HCT116 (cell line): ENCODE measurements around the gene HILPDA. TPM values are rescaled to one million over a fixed set of nuclear protein-coding genes. Genes with fewer than 3 reads are reported as not detected.
A peak's percentile ranks its signal among the peaks of the same experiment; 100 is the strongest.
"Not testable (repeated sequence)": the region's sequence is repeated elsewhere in the genome, so short reads cannot be mapped to it uniquely, and the experiment has no call there.

ENCODE experiments used
- ATAC-seq: fragments of 200-7000 bp; cut with Tn5 transposase; 2 replicates; pipeline ENCODE4 v1.9.1; 2020; ENCODE audit warnings: mild to moderate bottlenecking, moderate library complexity
- BruUV-seq: library from RNA; stranded (reverse); fragments of 400-500 nt; replicated peaks from 2 replicates; lab custom pipeline; 2021; lab: Mats Ljungman, UMichigan
- CTCF ChIA-PET: fragments of 300-600 bp; sonication (Branson Sonifier 250); formaldehyde crosslinking; loops from one replicate; lab custom pipeline; 2021; ENCODE audit warnings: antibody characterized with exemption; lab: Charles Lee
- POLR2A ChIA-PET: fragments of 300-600, 350-600 bp; sonication (Branson Sonifier 250); formaldehyde crosslinking; loops from one replicate; lab custom pipeline; 2021; ENCODE audit warnings: antibody characterized with exemption; lab: Charles Lee
- RAD21 ChIA-PET, 2 experiments: fragments of 300-600 bp; sonication (Branson Sonifier 250); formaldehyde crosslinking; loops; one replicate each; lab custom pipeline; 2023; ENCODE audit warnings: low total read pairs in 2 of 2; ENCODE audit not compliant: uncharacterized antibody in 2 of 2, unreplicated experiment in 2 of 2, low non-redundant PET in 1 of 2; lab: Charles Lee
- DNase-seq: peaks from one replicate; pipeline ENCODE4 v3.0.0-alpha.2; 2010; ENCODE audit warnings: low read depth, low spot score
- H2AFZ ChIP-seq: fragments of 200-600 bp; shearing (Covaris generic), sonication (generic); 2 replicates; pipeline ENCODE4 v1.6.1; 2017; ENCODE audit warnings: low read depth, mixed run types, mixed read lengths, antibody characterized with exemption, low read length; ENCODE audit not compliant: poor library complexity, severe bottlenecking
- H3K27ac ChIP-seq: 2 replicates; pipeline ENCODE4 v1.5.1; 2012; ENCODE audit warnings: low read depth, low read length
- H3K27me3 ChIP-seq: fragments of 200-600 bp; sonication (generic); 2 replicates; pipeline ENCODE4 v1.6.1; 2016; ENCODE audit warnings: mixed run types, low read length, mixed read lengths; ENCODE audit not compliant: insufficient read depth
- H3K36me3 ChIP-seq, 2 experiments: fragments of 200-500 bp in 1 of 2; fragments of 200-600 bp in 1 of 2; sonication (Bioruptor generic) in 1 of 2; sonication (generic) in 1 of 2; 2 replicates each; pipeline versions ENCODE4 v1.5.1 to v1.6.1; 2014 to 2016; ENCODE audit warnings: low read length in 2 of 2, inconsistent platforms in 1 of 2, mixed read lengths in 1 of 2, mixed run types in 1 of 2; ENCODE audit not compliant: insufficient read depth in 2 of 2, control insufficient read depth in 1 of 2
- H3K4me1 ChIP-seq, 2 experiments: fragments of 200-600 bp in 1 of 2; sonication (generic) in 1 of 2; 2 replicates each; pipeline versions ENCODE4 v1.5.1 to v1.6.1; 2012 to 2017; ENCODE audit warnings: low read length in 2 of 2, inconsistent platforms in 1 of 2, mild to moderate bottlenecking in 1 of 2, mixed read lengths in 1 of 2, mixed run types in 1 of 2, moderate library complexity in 1 of 2; ENCODE audit not compliant: insufficient read depth in 2 of 2, control insufficient read depth in 1 of 2
- H3K4me2 ChIP-seq: fragments of 200-600 bp; sonication (generic); 2 replicates; pipeline ENCODE4 v1.6.1; 2017; ENCODE audit warnings: mixed run types, low read length, mixed read lengths
- H3K4me3 ChIP-seq, 2 experiments: fragments of 200-600 bp in 1 of 2; sonication (generic) in 1 of 2; replicated peaks in 1 of 2; 2 replicates each; pipeline ENCODE4 v1.5.1; 2011 to 2016; ENCODE audit warnings: low read length in 2 of 2, control low read depth in 1 of 2, low read depth in 1 of 2, mild to moderate bottlenecking in 1 of 2, mixed read lengths in 1 of 2, mixed run types in 1 of 2
- H3K79me2 ChIP-seq: fragments of 200-600 bp; sonication (generic); 2 replicates; pipeline ENCODE4 v1.6.1; 2017; ENCODE audit warnings: mild to moderate bottlenecking, mixed run types, low read length, moderate library complexity, mixed read lengths; ENCODE audit not compliant: insufficient read depth
- H3K9ac ChIP-seq: fragments of 200-600 bp; sonication (generic); 2 replicates; pipeline ENCODE4 v1.6.1; 2016; ENCODE audit warnings: low read length, mixed read lengths
- H3K9me2 ChIP-seq: fragments of 200-600 bp; sonication (generic), shearing (Covaris generic); 2 replicates; pipeline ENCODE4 v1.6.1; 2017; ENCODE audit warnings: mixed run types, mild to moderate bottlenecking, moderate library complexity; ENCODE audit not compliant: insufficient read depth
- H3K9me3 ChIP-seq, 2 experiments: fragments of 200-500 bp in 1 of 2; fragments of 200-600 bp in 1 of 2; sonication (Bioruptor generic) in 1 of 2; sonication (generic) in 1 of 2; 2 replicates each; pipeline ENCODE4 v1.6.1; 2014 to 2017; ENCODE audit warnings: low read length in 2 of 2, mixed read lengths in 2 of 2, inconsistent platforms in 1 of 2, low read depth in 1 of 2, mild to moderate bottlenecking in 1 of 2, mixed run types in 1 of 2, moderate library complexity in 1 of 2; ENCODE audit not compliant: control insufficient read depth in 1 of 2, insufficient read depth in 1 of 2
- H4K20me1 ChIP-seq: fragments of 200-600 bp; sonication (generic), shearing (Covaris generic); 2 replicates; pipeline ENCODE4 v1.6.1; 2017; ENCODE audit warnings: mixed run types, mild to moderate bottlenecking, moderate library complexity; ENCODE audit not compliant: insufficient read depth
- CBX3 ChIP-seq: IDR thresholded peaks from 2 replicates; pipeline ENCODE4 v1.6.1; 2012; ENCODE audit warnings: low read depth
- CTCF ChIP-seq, 3 experiments: fragments of 200-600 bp in 1 of 3; sonication (generic) in 1 of 3; IDR thresholded peaks in 2 of 3; conservative IDR thresholded peaks in 1 of 3; 2 replicates each; pipeline ENCODE4 v1.5.1; 2012 to 2017; ENCODE audit warnings: low read depth in 2 of 3, low read length in 2 of 3, antibody characterized with exemption in 1 of 3, borderline replicate concordance in 1 of 3, control low read depth in 1 of 3, mild to moderate bottlenecking in 1 of 3, mixed read lengths in 1 of 3, mixed run types in 1 of 3, moderate library complexity in 1 of 3; ENCODE audit not compliant: insufficient read depth in 1 of 3
- MAX ChIP-seq: IDR thresholded peaks from 2 replicates; pipeline ENCODE4 v1.6.1; 2012
- POLR2A ChIP-seq: IDR thresholded peaks from 2 replicates; pipeline ENCODE4 v1.7.0; 2011; ENCODE audit warnings: borderline replicate concordance; ENCODE audit not compliant: insufficient read depth, insufficient read length; ENCODE audit errors: extremely low read depth
- POLR2AphosphoS5 ChIP-seq: IDR thresholded peaks from 2 replicates; pipeline ENCODE4 v1.6.1; 2011; ENCODE audit warnings: mild to moderate bottlenecking, low read depth, low read length, moderate library complexity
- RAD21 ChIP-seq: IDR thresholded peaks from 2 replicates; pipeline ENCODE4 v1.6.1; 2012; ENCODE audit warnings: low read depth, mild to moderate bottlenecking
- SIN3A ChIP-seq: IDR thresholded peaks from 2 replicates; pipeline ENCODE4 v1.6.1; 2012; ENCODE audit warnings: low read depth
- SP1 ChIP-seq: IDR thresholded peaks from 2 replicates; pipeline ENCODE4 v1.6.1; 2012; ENCODE audit warnings: low read depth
- YY1 ChIP-seq: IDR thresholded peaks from 2 replicates; pipeline ENCODE4 v1.6.1; 2011; ENCODE audit warnings: low read length, low read depth, moderate library complexity, mild to moderate bottlenecking; ENCODE audit not compliant: insufficient replicate concordance; ENCODE audit errors: extremely low read depth
- ZBTB33 ChIP-seq: IDR thresholded peaks from 2 replicates; pipeline ENCODE4 v1.6.1; 2011; ENCODE audit warnings: mild to moderate bottlenecking, low read length, moderate library complexity; ENCODE audit not compliant: insufficient replicate concordance; ENCODE audit errors: extremely low read depth
- ZFX ChIP-seq: fragments of 450-650 bp; IDR thresholded peaks from 2 replicates; pipeline ENCODE4 v1.6.1; 2017
- intact Hi-C: fragments of 100-400 bp; cut with micrococcal nuclease; formaldehyde crosslinking; loops from 2 replicates; pipeline ENCODE4 v1.10.0; 2022
- total RNA-seq: library from RNA; stranded (reverse); gene quantifications from one replicate; pipeline ENCODE4 v1.2.1, GENCODE V29; 2021; ENCODE audit not compliant: unreplicated experiment

Gene HILPDA
- total RNA-seq, 1 experiment from 2014 or later: 32.8 TPM

- TF ChIP-seq ZFX (peak; percentile 35), SIN3A (peak; percentile 73), YY1 (peak; percentile 97), SP1 (peak; percentile 52; the same call in 1 of the 2 replicates), CTCF (IDR thresholded peaks at IDR 0.05 in 2 of 3, conservative IDR thresholded peaks at IDR 0.05 in 1 of 3; ENCODE audit: borderline replicate concordance in 1 of 3, insufficient read depth in 1 of 3, low read depth in 2 of 3, low read length in 2 of 3) (peak in 2 of 3 experiments; percentile 30 to 37; a peak in 3 of 6 replicates), POLR2A (peak; percentile 60), MAX (peak; percentile 94), RAD21 (peak; percentile 27; the same call in 1 of the 2 replicates), CBX3 (peak; percentile 67; the same call in 1 of the 2 replicates), POLR2AphosphoS5 (peak; percentile 87), ZBTB33 (peak; percentile 92)
- H3K36me3 ChIP-seq, H3K9me2 ChIP-seq, H4K20me1 ChIP-seq, POLR2A ChIA-PET, H3K27me3 ChIP-seq, H3K9me3 ChIP-seq: not testable (repeated sequence)
- TSS peak; percentile 69 for BruUV-seq
- Histone ChIP-seq H3K4me1 (peaks cover 10 to 17% of the 10 kb centered on the region in 2 experiments), H3K27ac (peak within 1 kb of the TSS; percentile 88), H3K9ac (peak within 1 kb of the TSS; percentile 88), H3K79me2 (peaks cover 37% of the 10 kb centered on the region), H2AFZ (peak within 1 kb of the TSS; percentile 78), H3K4me2 (peak within 1 kb of the TSS; percentile 90), H3K4me3 (peak within 1 kb of the TSS; percentile 81 to 83)
- CTCF ChIA-PET: interaction anchor here (0.8 to 1.8 kb wide), 2 partner anchors 17 to 49 kb away, joined by 3 to 8 read pairs; no protein-coding TSS in a partner anchor
- ATAC-seq (peak; percentile 92), DNase-seq (peak; percentile 88)
- intact Hi-C loops: loop anchor here (10.0 kb wide), 1 partner anchor 188 kb away; no protein-coding TSS in a partner anchor
- RAD21 ChIA-PET: interaction anchor here in 1 of 2 experiments (0.6 kb wide), 1 partner anchor 39 kb away, joined by 3 read pairs; no protein-coding TSS in a partner anchor
These were observed 21.0 kb downstream of the HILPDA start, which contains the start of gene METTL2B for GRCh38 chr7:128476402-128477335. METTL2B (plus strand) TSS chr7:128476748; CDS start chr7:128476766, 18 bp downstream.

GRCh38 chr7:128477336-128477690 is 21.6 kb downstream of the HILPDA start:
- H3K9me2 ChIP-seq, H3K9me3 ChIP-seq, DNase-seq, RAD21 ChIA-PET, H3K27me3 ChIP-seq, CTCF ChIA-PET, BruUV-seq, H2AFZ ChIP-seq, ATAC-seq, POLR2A ChIA-PET, H3K36me3 ChIP-seq, H4K20me1 ChIP-seq: not testable (repeated sequence)
- Histone ChIP-seq H3K27ac (peak overlapping the region; percentile 88), H3K4me2 (peak overlapping the region; percentile 90), H3K79me2 (peaks cover 37% of the 10 kb centered on the region), H3K4me1 (peaks cover 10 to 17% of the 10 kb centered on the region in 2 experiments), H3K9ac (peak overlapping the region; percentile 88), H3K4me3 (peak overlapping the region; percentile 81 to 83)
- intact Hi-C loops: loop anchor here (10.0 kb wide), 1 partner anchor 187 kb away; no protein-coding TSS in a partner anchor
